SKM-1 treated with dmso at 0.1 percent for 144 hours (cell line): ENCODE results near the gene TMC1.
"Not testable (repeated sequence)": the region's sequence is repeated elsewhere in the genome, so short reads cannot be mapped to it uniquely, and the experiment has no call there.

ENCODE experiments used
- DNase-seq: peaks from one replicate; lab custom pipeline; 2025; ENCODE audit not compliant: unreplicated experiment; lab: John Stamatoyannopoulos, UW

TMC1 gene

GRCh38 chr9:72521416-72521815 lies at the start of gene TMC1:
TSS of gene TMC1 (plus strand) at chr9:72521608. CDS start at chr9:72648649, 127,041 bp downstream.
- DNase-seq, result not testable (repeated sequence)

GRCh38 chr9:72473474-72474261 lies 47.7 kb upstream of the TMC1 start:
- DNase-seq, result no peak

- DNase-seq, result no peak
Observed at GRCh38 chr9:72474676-72475075, 46.7 kb upstream of the TMC1 start.

GRCh38 chr9:72476100-72476499 lies 45.3 kb upstream of the TMC1 start:
- no peak for DNase-seq

- DNase-seq, result no peak
Observed at GRCh38 chr9:72476617-72477437, 44.6 kb upstream of the TMC1 start.

- no peak for DNase-seq
Observed at GRCh38 chr9:72477930-72478518, 43.4 kb upstream of the TMC1 start.

GRCh38 chr9:72478966-72479365 lies 42.4 kb upstream of the TMC1 start:
- no peak for DNase-seq

- not testable (repeated sequence) for DNase-seq
Observed at GRCh38 chr9:72480261-72480660, 41.1 kb upstream of the TMC1 start.

- no peak for DNase-seq
Observed at GRCh38 chr9:72480921-72481320, 40.5 kb upstream of the TMC1 start.

GRCh38 chr9:72485821-72486593 lies 35.4 kb upstream of the TMC1 start:
- DNase-seq, result no peak

GRCh38 chr9:72486594-72486955 lies 34.8 kb upstream of the TMC1 start:
- no peak for DNase-seq

- not testable (repeated sequence) for DNase-seq
Observed at GRCh38 chr9:72487665-72488064, 33.7 kb upstream of the TMC1 start.

GRCh38 chr9:72489986-72490385 lies 31.4 kb upstream of the TMC1 start:
- DNase-seq, result no peak

GRCh38 chr9:72491242-72491641 lies 30.2 kb upstream of the TMC1 start:
- no peak for DNase-seq

GRCh38 chr9:72494051-72494450 lies 27.4 kb upstream of the TMC1 start:
- no peak for DNase-seq

GRCh38 chr9:72497447-72498046 lies 23.9 kb upstream of the TMC1 start:
- no peak for DNase-seq

GRCh38 chr9:72506615-72507014 lies 14.8 kb upstream of the TMC1 start:
- DNase-seq, result peak; percentile 1

GRCh38 chr9:72509053-72509452 lies 12.4 kb upstream of the TMC1 start:
- no peak for DNase-seq

GRCh38 chr9:72509635-72510034 lies 11.8 kb upstream of the TMC1 start:
- no peak for DNase-seq

GRCh38 chr9:72521011-72521410 lies 397 bp upstream of the TMC1 start:
- not testable (repeated sequence) for DNase-seq
